H9 (cell line): ENCODE data around the gene IL16. TPM values are rescaled to one million over a fixed set of nuclear protein-coding genes. Genes with fewer than 3 reads are reported as not detected.

Experiments
- DNase-seq: peaks from one replicate; pipeline ENCODE4 v3.0.0-alpha.2; 2017
- H2AFZ ChIP-seq: one replicate; pipeline ENCODE4 v1.6.1; 2013; ENCODE audit warnings: mild to moderate bottlenecking, low read length, control low read depth, moderate library complexity
- H2AK5ac ChIP-seq: 2 replicates; pipeline ENCODE4 v1.6.1; 2013; ENCODE audit warnings: low read length, control low read depth, mixed read lengths; ENCODE audit not compliant: insufficient read length
- H2BK120ac ChIP-seq: one replicate; pipeline ENCODE4 v1.6.1; 2013; ENCODE audit warnings: low read depth, mild to moderate bottlenecking, low read length, control low read depth, inconsistent platforms; ENCODE audit not compliant: poor library complexity, severe bottlenecking
- H2BK12ac ChIP-seq: 2 replicates; pipeline ENCODE4 v1.6.1; 2013; ENCODE audit warnings: low read length, control low read depth, mixed read lengths, low read depth; ENCODE audit not compliant: insufficient read length
- H2BK15ac ChIP-seq: 2 replicates; pipeline ENCODE4 v1.6.1; 2013; ENCODE audit warnings: low read depth, low read length, control low read depth
- H2BK20ac ChIP-seq: one replicate; pipeline ENCODE4 v1.6.1; 2013; ENCODE audit warnings: low read depth, mild to moderate bottlenecking, low read length, control low read depth, inconsistent platforms; ENCODE audit not compliant: poor library complexity, severe bottlenecking
- H2BK5ac ChIP-seq: 2 replicates; pipeline ENCODE4 v1.6.1; 2013; ENCODE audit warnings: low read length, control low read depth, mixed read lengths; ENCODE audit not compliant: insufficient read length
- H3K14ac ChIP-seq: 2 replicates; pipeline ENCODE4 v1.6.1; 2013; ENCODE audit warnings: low read length, control low read depth; ENCODE audit not compliant: insufficient read depth
- H3K18ac ChIP-seq: 2 replicates; pipeline ENCODE4 v1.6.1; 2013; ENCODE audit warnings: low read depth, mild to moderate bottlenecking, mixed read lengths, low read length, control low read depth; ENCODE audit not compliant: insufficient read length
- H3K23ac ChIP-seq: 2 replicates; pipeline ENCODE4 v1.6.1; 2013; ENCODE audit warnings: low read length, control low read depth, mixed read lengths, low read depth; ENCODE audit not compliant: insufficient read length
- H3K23me2 ChIP-seq: 2 replicates; pipeline ENCODE4 v1.6.1; 2013; ENCODE audit warnings: low read depth, mild to moderate bottlenecking, mixed read lengths, low read length, control low read depth; ENCODE audit not compliant: insufficient read length, poor library complexity, severe bottlenecking
- H3K27ac ChIP-seq: 2 replicates; pipeline ENCODE4 v1.5.1; 2013; ENCODE audit warnings: low read length, control low read depth, mixed read lengths, low read depth; ENCODE audit not compliant: insufficient read length
- H3K27me3 ChIP-seq: 2 replicates; pipeline ENCODE4 v1.6.1; 2013; ENCODE audit warnings: low read length, control low read depth, inconsistent platforms; ENCODE audit not compliant: insufficient read depth
- H3K4ac ChIP-seq: 2 replicates; pipeline ENCODE4 v1.6.1; 2013; ENCODE audit warnings: low read depth, mild to moderate bottlenecking, control low read depth, inconsistent platforms, low read length, moderate library complexity
- H3K4me1 ChIP-seq: 2 replicates; pipeline ENCODE4 v1.6.1; 2013; ENCODE audit warnings: low read length, control low read depth, inconsistent platforms; ENCODE audit not compliant: insufficient read depth
- H3K4me2 ChIP-seq: 2 replicates; pipeline ENCODE4 v1.6.1; 2013; ENCODE audit warnings: low read length, control low read depth, mixed read lengths; ENCODE audit not compliant: insufficient read length, insufficient read depth
- H3K56ac ChIP-seq: 2 replicates; pipeline ENCODE4 v1.6.1; 2013; ENCODE audit warnings: low read depth, mild to moderate bottlenecking, mixed read lengths, low read length, control low read depth; ENCODE audit not compliant: insufficient read length
- H3K79me1 ChIP-seq: 2 replicates; pipeline ENCODE4 v1.6.1; 2013; ENCODE audit warnings: low read depth, mild to moderate bottlenecking, moderate library complexity, low read length, control low read depth, inconsistent platforms; ENCODE audit not compliant: insufficient read depth, poor library complexity, severe bottlenecking
- H3K79me2 ChIP-seq: 2 replicates; pipeline ENCODE4 v1.6.1; 2013; ENCODE audit warnings: low read length, control low read depth, inconsistent platforms; ENCODE audit not compliant: insufficient read depth
- H3K9ac ChIP-seq: 2 replicates; pipeline ENCODE4 v1.6.1; 2013; ENCODE audit warnings: low read length, control low read depth, mixed read lengths; ENCODE audit not compliant: insufficient read length; ENCODE audit errors: extremely low read depth
- H3K9me3 ChIP-seq: one replicate; pipeline ENCODE4 v1.6.1; 2013; ENCODE audit warnings: low read depth, low read length, inconsistent platforms; ENCODE audit not compliant: control insufficient read depth
- H3T11ph ChIP-seq: one replicate; pipeline ENCODE4 v1.6.1; 2013; ENCODE audit warnings: mild to moderate bottlenecking, low read length, control low read depth, inconsistent platforms
- H4K20me1 ChIP-seq: one replicate; pipeline ENCODE4 v1.6.1; 2013; ENCODE audit not compliant: control insufficient read depth, insufficient read length, insufficient read depth
- H4K5ac ChIP-seq: 2 replicates; pipeline ENCODE4 v1.6.1; 2013; ENCODE audit warnings: low read depth, mild to moderate bottlenecking, mixed read lengths, low read length, control low read depth; ENCODE audit not compliant: insufficient read length
- H4K8ac ChIP-seq: replicated peaks from 2 replicates; pipeline ENCODE4 v1.6.1; 2013; ENCODE audit warnings: low read length, control low read depth, mixed read lengths, low read depth; ENCODE audit not compliant: insufficient read length
- H4K91ac ChIP-seq: 2 replicates; pipeline ENCODE4 v1.6.1; 2013; ENCODE audit warnings: low read depth, mild to moderate bottlenecking, moderate library complexity, mixed read lengths, low read length, control low read depth; ENCODE audit not compliant: insufficient read length
- H3K27ac Mint-ChIP-seq, 3 experiments: 2 replicates in 2 of 3; 3 replicates in 1 of 3; pipeline ENCODE4 v1.8.0; 2020 to 2021; ENCODE audit warnings: mixed read lengths in 3 of 3, mild to moderate bottlenecking in 1 of 3, moderate library complexity in 1 of 3
- H3K27me3 Mint-ChIP-seq: 2 replicates; pipeline ENCODE4 v1.8.0; 2021; ENCODE audit warnings: low read depth, mild to moderate bottlenecking, moderate library complexity, mixed read lengths
- H3K36me3 Mint-ChIP-seq, 3 experiments: 2 replicates in 2 of 3; 3 replicates in 1 of 3; pipeline ENCODE4 v1.8.0; 2020 to 2021; ENCODE audit warnings: low read depth in 3 of 3, mixed read lengths in 3 of 3; ENCODE audit not compliant: insufficient read depth in 1 of 3
- H3K4me1 Mint-ChIP-seq, 2 experiments: 2 replicates each; pipeline ENCODE4 v1.8.0; 2020; ENCODE audit warnings: mixed read lengths in 2 of 2
- H3K4me3 Mint-ChIP-seq, 2 experiments: 2 replicates in 1 of 2; 3 replicates in 1 of 2; pipeline ENCODE4 v1.8.0; 2020 to 2021; ENCODE audit warnings: mild to moderate bottlenecking in 2 of 2, mixed read lengths in 2 of 2, moderate library complexity in 1 of 2
- H3K9me3 Mint-ChIP-seq, 2 experiments: 2 replicates in 1 of 2; 3 replicates in 1 of 2; pipeline ENCODE4 v1.8.0; 2020; ENCODE audit warnings: mild to moderate bottlenecking in 2 of 2, mixed read lengths in 2 of 2, moderate library complexity in 1 of 2
- WGBS: extraction: QIAGEN DNeasy Blood & Tissue Kit; methylation state at CpG from one replicate; pipeline ENCODE4 v1.1.7; 2013; ENCODE audit warnings: missing lambda C conversion rate, low lambda C conversion rate, mixed read lengths; ENCODE audit not compliant: insufficient read length; ENCODE audit errors: extremely low coverage; 5-methylcytosine and 5-hydroxymethylcytosine counted together
- total RNA-seq: library from RNA; stranded (reverse); gene quantifications from 2 replicates; pipeline ENCODE4 v1.2.1, GENCODE V29; 2021
- TF ChIP-seq, protein P1 (sequence below): fragments of 200-600 bp; sonication (generic); conservative IDR thresholded peaks from 3 replicates; pipeline ENCODE4 v1.8.0; 2021; ENCODE audit warnings: antibody characterized with exemption, mild to moderate bottlenecking

Gene IL16
- total RNA-seq, 1 experiment from 2014 or later = 0.28 TPM

DNA sequence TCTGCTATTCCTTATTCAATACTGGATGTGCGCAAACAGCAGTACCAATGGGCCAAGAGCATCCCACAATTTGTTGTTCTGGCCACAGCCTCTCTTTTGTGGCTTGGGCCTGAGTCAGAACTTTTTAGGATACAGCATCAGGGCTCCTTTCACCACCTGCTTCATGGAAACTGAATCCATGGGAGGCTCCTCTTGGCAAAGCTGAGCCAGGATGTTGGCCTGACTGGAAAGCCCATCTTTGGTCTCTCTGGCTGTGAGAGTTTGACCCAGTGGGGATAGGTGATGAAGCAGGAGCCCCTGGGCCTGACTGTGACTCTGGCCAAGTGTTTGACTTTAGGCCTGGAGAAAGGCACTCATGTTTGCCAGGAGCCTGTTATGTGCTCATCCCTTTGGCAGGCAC is 27.6 kb downstream of the IL16 start:
- Histone ChIP-seq H3K23me2 (no peaks in the 10 kb centered on the region), H2BK12ac (no peak overlapping the region), H3K79me1 (no peaks in the 10 kb centered on the region), H3K18ac (no peak overlapping the region), H3K27me3 (no peaks in the 10 kb centered on the region), H4K20me1 (no peaks in the 10 kb centered on the region), H4K5ac (no peak overlapping the region), H4K8ac (no peak overlapping the region), H2BK20ac (no peak overlapping the region), H3K9me3 (no peaks in the 10 kb centered on the region), H3K4ac (no peak overlapping the region), H2BK120ac (no peak overlapping the region), H3K4me2 (no peak overlapping the region), H3T11ph (no peak overlapping the region), H3K4me1 (no peaks in the 10 kb centered on the region), H3K14ac (no peak overlapping the region), H2BK15ac (no peak overlapping the region), H3K23ac (no peak overlapping the region), H2BK5ac (no peak overlapping the region), H3K9ac (no peak overlapping the region), H4K91ac (no peak overlapping the region), H3K79me2 (no peaks in the 10 kb centered on the region), H2AFZ (no peak overlapping the region), H3K27ac (no peak overlapping the region), H3K56ac (no peak overlapping the region), H2AK5ac (no peak overlapping the region)
- Mint-ChIP-seq H3K9me3 (no peaks in the 10 kb centered on the region), H3K27ac (no peak overlapping the region), H3K27me3 (peaks cover 4% of the 10 kb centered on the region), H3K36me3 (no peaks in the 10 kb centered on the region), H3K4me1 (no peaks in the 10 kb centered on the region), H3K4me3 (no peak overlapping the region)
- TF ChIP-seq, protein P1, sequence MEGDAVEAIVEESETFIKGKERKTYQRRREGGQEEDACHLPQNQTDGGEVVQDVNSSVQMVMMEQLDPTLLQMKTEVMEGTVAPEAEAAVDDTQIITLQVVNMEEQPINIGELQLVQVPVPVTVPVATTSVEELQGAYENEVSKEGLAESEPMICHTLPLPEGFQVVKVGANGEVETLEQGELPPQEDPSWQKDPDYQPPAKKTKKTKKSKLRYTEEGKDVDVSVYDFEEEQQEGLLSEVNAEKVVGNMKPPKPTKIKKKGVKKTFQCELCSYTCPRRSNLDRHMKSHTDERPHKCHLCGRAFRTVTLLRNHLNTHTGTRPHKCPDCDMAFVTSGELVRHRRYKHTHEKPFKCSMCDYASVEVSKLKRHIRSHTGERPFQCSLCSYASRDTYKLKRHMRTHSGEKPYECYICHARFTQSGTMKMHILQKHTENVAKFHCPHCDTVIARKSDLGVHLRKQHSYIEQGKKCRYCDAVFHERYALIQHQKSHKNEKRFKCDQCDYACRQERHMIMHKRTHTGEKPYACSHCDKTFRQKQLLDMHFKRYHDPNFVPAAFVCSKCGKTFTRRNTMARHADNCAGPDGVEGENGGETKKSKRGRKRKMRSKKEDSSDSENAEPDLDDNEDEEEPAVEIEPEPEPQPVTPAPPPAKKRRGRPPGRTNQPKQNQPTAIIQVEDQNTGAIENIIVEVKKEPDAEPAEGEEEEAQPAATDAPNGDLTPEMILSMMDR = no peak
- DNase-seq = no peak
- WGBS = no CpG with 5 or more reads among the region's 1 CpG
